HG03045 (cell line): Measurements from ENCODE around the gene A1CF.
"Not testable (repeated sequence)": the region's sequence is repeated elsewhere in the genome, so short reads cannot be mapped to it uniquely, and the experiment has no call there.

Experiments
- ATAC-seq: cut with Tn5 transposase; IDR thresholded peaks from one replicate; pipeline ENCODE4 v1.9.1; 2021; ENCODE audit warnings: mild to moderate bottlenecking, moderate library complexity; ENCODE audit not compliant: unreplicated experiment

The A1CF gene

GRCh38 chr10:50788951-50789945, 96.2 kb downstream of the A1CF start:
- ATAC-seq: no peak

- ATAC-seq: not testable (repeated sequence)
Measured at GRCh38 chr10:50787962-50788361, 97.5 kb downstream of the A1CF start.

- not testable (repeated sequence) for ATAC-seq
Measured at GRCh38 chr10:50782017-50782416, 103.4 kb downstream of the A1CF start.

GRCh38 chr10:50780036-50780435, 105.4 kb downstream of the A1CF start:
- not testable (repeated sequence) for ATAC-seq

GRCh38 chr10:50774868-50775267, 110.6 kb downstream of the A1CF start:
- ATAC-seq: not testable (repeated sequence)

- not testable (repeated sequence) for ATAC-seq
Measured at GRCh38 chr10:50772042-50772441, 113.4 kb downstream of the A1CF start.

- not testable (repeated sequence) for ATAC-seq
Measured at GRCh38 chr10:50766774-50767513, 118.5 kb downstream of the A1CF start.
